Occipital lobe (tissue), 2 donors: ENCODE measurements around the gene RPL27. TPM values are rescaled to one million over a fixed set of nuclear protein-coding genes. Genes with fewer than 3 reads are reported as not detected.
"Not testable (repeated sequence)": the region's sequence is repeated elsewhere in the genome, so short reads cannot be mapped to it uniquely, and the experiment has no call there.

ENCODE experiments used
- DNase-seq: peaks from one replicate; lab custom pipeline; 2025; lab: John Stamatoyannopoulos, UW
- total RNA-seq: library from RNA; depleted of rRNA; stranded (reverse); fragments of >200 nt; gene quantifications from one replicate; pipeline ENCODE4 v1.2.3, GENCODE V29; 2014

The RPL27 gene
- total RNA-seq, 1 donor from 2014 or later: 891 TPM

- no peak for DNase-seq
These were observed 5.3 kb upstream of the RPL27 start for GRCh38 chr17:42992872-42993271.

DNA sequence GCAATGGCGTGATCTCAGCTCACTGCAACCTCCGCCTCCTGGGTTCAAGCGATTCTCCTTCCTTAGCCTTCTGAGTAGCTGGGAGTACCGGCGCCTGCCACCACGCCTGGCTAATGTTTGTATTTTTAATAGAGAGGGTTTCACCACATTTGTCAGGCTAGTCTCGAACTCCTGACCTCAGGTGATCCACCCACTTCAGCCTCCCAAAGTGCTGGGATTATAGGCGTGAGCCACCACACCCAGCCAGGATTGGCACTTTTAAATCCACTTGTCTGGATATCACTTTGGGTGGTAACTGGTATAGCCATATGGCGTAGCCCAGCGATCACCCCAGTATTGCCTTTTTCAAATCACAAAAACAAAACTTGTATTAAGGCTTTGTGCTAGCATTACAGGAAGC, 4.3 kb upstream of the RPL27 start:
- not testable (repeated sequence) for DNase-seq

- no peak for DNase-seq
These were observed 732 bp upstream of the RPL27 start for GRCh38 chr17:42997390-42997983.

GRCh38 chr17:42999003-42999525, 845 bp downstream of the RPL27 start:
- no peak for DNase-seq

- DNase-seq: not testable (repeated sequence)
These were observed 2.7 kb downstream of the RPL27 start for GRCh38 chr17:43000894-43001293.

DNA sequence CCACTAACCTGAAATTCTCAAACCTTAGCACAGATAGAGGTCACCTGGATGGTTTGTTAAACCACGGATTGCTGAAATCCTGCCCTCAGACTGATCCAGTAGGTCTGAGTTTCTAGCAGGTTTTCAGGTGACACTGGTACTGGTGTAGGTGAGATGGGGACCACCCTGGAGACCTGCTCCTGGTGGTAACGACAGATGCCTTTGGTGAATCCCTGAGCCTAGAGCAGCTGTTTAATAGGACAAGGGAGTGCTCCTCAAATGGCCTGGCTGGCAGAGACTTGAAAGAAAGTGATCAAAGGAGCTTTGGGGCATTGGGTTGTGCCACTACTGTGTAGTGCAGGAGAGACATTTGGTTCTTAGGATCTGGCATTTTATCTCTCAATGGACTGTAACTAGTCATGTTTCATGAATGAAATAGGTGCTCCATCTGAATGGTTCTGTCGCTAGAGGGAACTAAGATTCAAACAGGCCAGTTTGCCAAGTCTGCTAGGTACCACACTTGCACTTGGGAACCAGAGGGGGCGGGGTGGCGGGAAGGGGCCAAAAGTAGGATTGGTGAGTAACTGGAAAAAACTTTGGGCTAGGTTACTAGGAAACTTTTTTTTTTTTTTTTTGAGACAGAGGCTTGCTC, 5.4 kb downstream of the RPL27 start:
- DNase-seq: no peak

DNA sequence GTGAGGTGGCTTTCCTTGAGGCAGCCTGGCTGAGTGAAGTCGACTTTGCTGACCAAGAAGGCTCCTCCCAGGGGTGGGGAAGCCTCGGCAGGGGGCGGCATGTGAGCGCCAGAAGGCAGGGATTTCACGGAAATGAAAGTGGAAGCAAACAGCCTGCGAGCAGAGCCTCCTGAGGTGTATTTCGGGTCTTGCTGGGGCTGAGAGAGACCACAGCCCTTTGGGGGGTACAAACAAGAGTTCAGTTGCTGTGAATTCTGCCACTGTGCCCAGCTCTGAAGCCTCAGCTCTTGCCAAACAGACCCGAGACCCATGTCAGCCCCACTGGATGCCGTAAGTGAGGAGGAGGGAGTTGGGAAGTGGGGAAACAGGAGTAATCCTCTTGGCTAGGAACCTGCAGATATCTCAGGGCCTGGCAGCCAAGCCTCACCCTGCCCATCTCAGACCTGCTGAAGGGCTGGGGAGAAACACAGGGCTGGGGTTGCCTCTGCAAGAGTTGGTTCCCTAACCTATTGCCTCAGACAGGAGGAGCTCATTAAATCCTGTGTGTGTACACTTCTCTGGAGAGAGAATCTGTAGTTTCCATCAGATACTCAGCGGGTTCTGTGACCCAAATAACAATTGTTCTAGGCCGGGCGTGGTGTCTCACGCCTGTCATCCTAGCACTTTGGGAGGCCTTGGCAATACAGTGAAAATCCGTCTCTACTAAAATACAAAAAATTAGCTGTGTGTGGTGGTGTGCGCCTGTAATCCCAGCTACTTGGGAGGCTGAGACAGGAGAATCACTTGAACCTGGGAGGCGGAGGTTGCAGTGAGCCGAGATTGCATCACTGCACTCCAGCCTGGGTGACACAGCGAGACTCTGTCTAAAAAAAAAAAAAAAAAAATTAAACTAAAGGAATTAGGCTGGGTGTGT, 8.7 kb downstream of the RPL27 start, which contains the start of gene IFI35:
Gene IFI35 (plus strand): TSS at position 146 of the 913 bp plus-strand sequence. CDS start 164 bp downstream, at position 310.
- no peak for DNase-seq

DNA sequence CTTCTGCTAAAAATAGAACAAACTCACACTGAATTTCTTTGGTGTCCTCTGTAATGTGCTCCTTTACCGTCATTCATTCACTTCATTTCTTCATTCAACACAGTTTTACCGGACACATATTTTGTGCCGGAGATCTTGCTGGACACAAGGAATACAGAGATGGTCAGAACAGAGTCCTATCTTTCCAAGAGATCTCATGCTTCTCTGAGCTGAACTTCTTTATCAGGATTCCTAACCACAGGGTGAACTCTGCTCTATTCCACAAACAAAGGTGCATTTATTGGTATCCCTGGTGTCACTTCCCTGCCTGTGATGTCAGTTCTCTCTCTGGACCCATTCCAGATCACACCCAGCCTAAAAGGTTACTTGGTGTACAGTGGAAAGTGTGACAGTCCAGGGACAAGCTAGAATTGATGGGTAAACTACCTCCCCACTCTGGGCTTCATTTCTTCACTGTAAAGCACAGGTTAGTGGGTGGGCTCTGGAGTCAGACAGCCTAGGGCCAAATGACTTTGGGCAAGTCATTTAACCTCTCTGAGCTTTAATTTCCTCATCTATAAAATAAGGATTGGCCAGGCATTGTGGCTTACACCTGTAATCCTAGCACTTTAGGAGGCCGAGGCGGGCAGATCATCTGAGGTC, 12.6 kb downstream of the RPL27 start:
- DNase-seq: no peak

DNA sequence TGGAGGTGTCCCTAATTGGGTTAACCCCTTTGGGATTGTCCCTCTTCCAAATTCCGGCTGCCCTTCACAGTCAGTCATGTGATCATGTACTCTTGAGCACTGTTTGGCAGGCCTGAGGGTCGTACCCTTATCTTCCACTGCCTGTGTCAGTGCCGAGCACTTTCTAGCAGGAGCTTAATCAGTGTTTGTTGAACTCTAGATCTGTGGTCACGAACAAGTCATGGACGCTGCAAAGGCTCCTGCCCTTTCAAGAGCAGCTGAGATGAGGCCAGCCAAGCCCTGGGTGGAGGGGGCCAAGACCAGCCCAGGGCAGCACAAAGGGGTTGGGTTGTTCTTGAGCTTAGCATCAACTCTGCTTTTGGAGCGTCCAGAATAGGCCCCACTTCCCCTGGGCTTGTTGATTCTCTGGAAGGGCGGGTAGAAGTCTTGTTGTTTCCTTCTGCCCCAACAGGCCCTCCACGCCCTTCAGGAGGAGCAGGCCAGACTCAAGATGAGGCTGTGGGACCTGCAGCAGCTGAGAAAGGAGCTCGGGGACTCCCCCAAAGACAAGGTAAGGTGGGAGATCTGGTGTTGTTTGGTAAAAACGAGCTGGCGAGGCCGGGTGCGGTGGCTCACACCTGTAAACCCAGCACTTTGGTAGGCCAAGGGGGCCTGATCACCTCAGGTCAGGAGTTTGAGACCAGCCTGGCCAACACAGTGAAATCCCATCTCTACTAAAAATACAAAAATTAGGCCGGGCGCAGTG, 13.7 kb downstream of the RPL27 start:
- no peak for DNase-seq

DNA sequence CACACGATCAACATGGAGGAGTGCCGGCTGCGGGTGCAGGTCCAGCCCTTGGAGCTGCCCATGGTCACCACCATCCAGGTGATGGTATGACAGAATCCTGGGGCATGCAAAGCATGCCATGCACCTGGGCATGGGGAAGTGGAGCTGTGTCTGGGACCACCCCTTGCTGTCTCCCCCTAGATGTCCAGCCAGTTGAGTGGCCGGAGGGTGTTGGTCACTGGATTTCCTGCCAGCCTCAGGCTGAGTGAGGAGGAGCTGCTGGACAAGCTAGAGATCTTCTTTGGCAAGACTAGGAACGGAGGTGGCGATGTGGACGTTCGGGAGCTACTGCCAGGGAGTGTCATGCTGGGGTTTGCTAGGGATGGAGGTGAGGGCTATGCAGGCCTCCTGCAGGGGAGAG, 15.1 kb downstream of the RPL27 start:
- no peak for DNase-seq

DNA sequence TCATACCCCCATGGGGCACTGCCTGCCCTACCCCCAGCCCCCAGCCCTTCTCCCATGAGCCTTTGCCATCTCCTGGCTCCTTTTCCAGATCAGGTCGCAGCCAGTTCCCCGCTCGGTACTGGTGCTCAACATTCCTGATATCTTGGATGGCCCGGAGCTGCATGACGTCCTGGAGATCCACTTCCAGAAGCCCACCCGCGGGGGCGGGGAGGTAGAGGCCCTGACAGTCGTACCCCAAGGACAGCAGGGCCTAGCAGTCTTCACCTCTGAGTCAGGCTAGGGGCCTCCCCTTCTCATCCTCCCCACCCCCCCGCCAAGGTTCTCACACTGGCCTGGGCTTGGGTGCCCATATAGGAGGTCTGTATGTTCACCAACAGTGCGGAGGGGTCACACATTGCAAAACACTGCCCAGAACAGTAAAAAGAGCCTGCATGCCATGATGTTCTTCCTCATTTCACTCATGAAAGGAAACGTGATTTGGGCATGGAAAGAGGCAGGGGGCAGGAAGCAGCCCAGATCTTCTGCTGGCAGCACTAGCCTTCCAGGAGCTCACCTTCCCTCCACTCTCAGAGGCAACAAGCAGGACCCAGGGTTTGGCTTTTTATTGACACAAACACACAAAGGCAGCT, 15.9 kb downstream of the RPL27 start:
- no peak for DNase-seq

DNA sequence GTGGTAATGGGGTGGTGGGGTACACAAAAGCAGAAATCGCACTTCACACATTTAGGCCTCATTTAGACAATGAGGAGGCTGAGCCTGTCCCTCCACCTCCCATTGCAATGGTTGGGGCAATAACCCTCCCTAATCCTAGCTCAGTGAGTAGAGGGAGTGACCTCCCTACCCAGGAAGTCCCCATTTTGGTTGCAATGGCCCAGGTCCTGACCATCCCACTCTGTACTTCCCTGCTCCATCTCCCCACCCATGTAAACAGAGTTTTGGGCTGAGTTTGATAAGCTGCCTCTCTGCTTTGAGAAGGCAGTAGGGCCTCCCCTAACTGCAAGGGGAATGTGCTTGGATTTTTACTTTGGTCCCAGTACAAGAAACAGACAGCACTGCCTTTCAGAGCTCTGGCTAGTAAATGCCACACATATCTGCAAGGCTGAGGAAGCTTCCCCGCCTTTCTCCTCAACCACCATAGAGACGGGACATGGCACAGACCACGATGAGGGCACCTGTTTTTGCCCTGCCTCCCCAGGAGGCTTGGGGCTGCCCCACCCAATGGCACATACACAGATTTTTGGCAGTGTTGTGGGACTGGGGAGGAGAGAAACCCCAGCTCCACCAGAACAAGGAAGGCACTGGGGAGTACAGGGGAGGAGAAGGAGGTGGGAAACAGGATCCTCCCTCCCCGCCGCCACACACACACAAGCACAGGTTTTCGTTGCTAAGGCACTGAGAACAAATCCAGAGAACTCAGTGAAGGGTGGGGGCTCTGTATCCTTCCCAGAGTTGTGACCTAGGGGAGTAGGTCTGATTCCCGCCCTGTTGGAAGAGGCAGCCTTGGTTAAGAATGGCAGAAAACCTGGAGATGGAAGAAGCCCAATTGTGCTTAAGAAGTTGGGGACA, 16.7 kb downstream of the RPL27 start:
- DNase-seq: no peak

GRCh38 chr17:43015579-43015978, 17.4 kb downstream of the RPL27 start:
- DNase-seq: no peak

- DNase-seq: no peak
These were observed 18.0 kb downstream of the RPL27 start for GRCh38 chr17:43016216-43016615.

GRCh38 chr17:43018008-43018853, 20.0 kb downstream of the RPL27 start:
- DNase-seq: no peak

DNA sequence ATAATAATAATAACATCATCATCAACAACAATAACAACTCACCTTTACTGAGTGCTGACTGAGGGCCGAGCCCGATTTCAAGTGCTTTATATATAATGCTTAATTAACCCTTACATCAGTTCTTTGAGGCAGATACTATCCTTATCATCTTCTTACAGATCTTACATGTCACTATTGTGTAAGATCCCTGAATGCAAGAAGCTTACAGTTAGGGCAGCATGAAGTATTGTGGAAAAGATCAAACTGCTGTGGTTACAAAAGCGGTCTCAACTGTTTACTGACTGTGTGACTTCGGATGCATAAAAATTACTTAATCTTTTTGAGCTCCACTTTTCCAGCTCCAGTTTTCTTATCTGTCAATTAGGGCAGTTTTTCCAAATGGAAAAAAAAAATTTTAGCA, 20.7 kb downstream of the RPL27 start:
- no peak for DNase-seq

DNA sequence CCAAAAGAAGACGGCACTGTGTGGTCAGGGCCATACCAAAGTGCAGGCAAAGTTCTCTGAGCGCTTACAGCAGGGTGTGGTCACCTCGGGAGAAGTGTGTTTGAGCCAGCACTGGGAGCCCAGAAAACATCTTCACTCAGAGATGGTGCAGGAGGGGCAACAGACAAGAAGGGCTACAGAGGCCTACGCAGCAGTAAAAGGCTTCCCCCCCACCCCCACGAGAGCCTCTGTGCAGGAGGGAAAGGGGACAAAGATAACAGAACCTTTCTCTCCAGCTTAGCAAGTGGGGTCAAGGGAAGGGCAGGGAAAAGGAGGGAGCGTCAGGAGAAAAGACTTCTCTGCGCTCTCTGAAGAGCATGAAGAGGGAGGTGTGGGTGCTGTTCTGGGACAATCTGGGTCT, 21.2 kb downstream of the RPL27 start:
- DNase-seq: no peak

DNA sequence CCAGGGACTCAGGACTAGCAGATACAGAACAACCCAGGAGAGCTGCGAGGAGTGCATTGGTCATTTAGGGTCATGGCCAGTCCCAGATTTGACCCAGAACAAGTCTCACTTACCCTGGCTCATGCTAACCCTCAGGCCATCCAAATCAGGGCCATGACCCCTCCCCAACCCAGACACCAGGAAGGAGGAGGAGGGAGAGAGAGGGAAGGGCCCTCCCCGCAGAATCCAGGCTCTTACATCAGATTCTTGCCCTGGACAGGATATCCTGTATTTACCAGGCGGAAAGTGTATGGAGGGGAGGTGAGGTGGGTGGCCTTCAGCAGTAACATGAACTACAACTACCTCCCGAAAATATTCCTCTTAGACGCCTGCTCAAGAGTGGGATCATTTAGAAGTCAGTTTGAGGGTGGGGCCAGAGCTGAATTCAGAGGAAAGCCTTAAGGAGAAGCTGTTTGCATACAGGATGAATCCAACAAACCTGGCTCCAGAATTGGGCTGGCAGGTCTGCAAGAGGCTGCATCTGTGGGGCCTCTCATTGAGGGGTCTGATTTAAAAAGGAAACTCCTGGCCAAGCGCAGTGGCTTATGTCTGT, 21.9 kb downstream of the RPL27 start:
- no peak for DNase-seq
